HepG2 (cell line): Measurements from ENCODE around the gene PRSS8. TPM values are rescaled to one million over a fixed set of nuclear protein-coding genes. Genes with fewer than 3 reads are reported as not detected.

Source experiments
- ATAC-seq: fragments of 200-7000 bp; cut with Tn5 transposase; 3 replicates; pipeline ENCODE4 v1.9.1; 2020; ENCODE audit warnings: mild to moderate bottlenecking, moderate library complexity
- BruUV-seq: library from RNA; stranded (reverse); fragments of 400-500 nt; replicated peaks from 2 replicates; lab custom pipeline; 2021; lab: Mats Ljungman, UMichigan
- CTCF ChIA-PET: fragments of 300-600 bp; formaldehyde crosslinking; extraction: SDS; loops from one replicate; lab custom pipeline; 2021; ENCODE audit warnings: low total read pairs, inconsistent platforms, low intra/inter-chr PET ratio; lab: Yijun Ruan, JAX
- POLR2A ChIA-PET: fragments of 350-600 bp; sonication (Branson Sonifier 250); formaldehyde crosslinking; loops from one replicate; lab custom pipeline; 2020; ENCODE audit warnings: antibody characterized with exemption, inconsistent platforms; lab: Yijun Ruan, JAX
- DNase-seq: peaks from one replicate; pipeline ENCODE4 v3.0.0-alpha.2; 2015; ENCODE audit warnings: low spot score
- FAIRE-seq: peaks from 3 replicates; lab custom pipeline; 2011; peaks lifted over from hg19 to GRCh38; lab: Jason Lieb, UNC
- H2AFZ ChIP-seq: one replicate; pipeline ENCODE4 v1.6.1; 2011; ENCODE audit warnings: low read length, inconsistent platforms
- H3K27ac ChIP-seq: fragments of 300-600 bp; 3 replicates; pipeline ENCODE4 v1.8.0; 2011; ENCODE audit warnings: mixed run types, mild to moderate bottlenecking, mixed read lengths, low read length, inconsistent platforms; ENCODE audit not compliant: insufficient read depth; ENCODE audit errors: extremely low read length
- H3K27me3 ChIP-seq, 2 experiments: fragments of 200-600 bp in 1 of 2; 2 replicates in 1 of 2; 3 replicates in 1 of 2; pipeline versions ENCODE4 v1.6.0 to v1.8.0; 2011; ENCODE audit warnings: low read length in 2 of 2, mild to moderate bottlenecking in 2 of 2, moderate library complexity in 2 of 2, inconsistent platforms in 1 of 2; ENCODE audit not compliant: insufficient read depth in 2 of 2, control insufficient read depth in 1 of 2
- H3K36me3 ChIP-seq, 2 experiments: fragments of 200-600 bp in 1 of 2; replicated peaks in 1 of 2; 2 replicates in 1 of 2; 3 replicates in 1 of 2; pipeline versions ENCODE4 v1.5.1 to v1.8.0; 2011; ENCODE audit warnings: low read length in 2 of 2, inconsistent platforms in 1 of 2; ENCODE audit not compliant: insufficient read depth in 2 of 2, control insufficient read depth in 1 of 2
- H3K4me1 ChIP-seq: 2 replicates; pipeline ENCODE4 v1.5.1; 2012; ENCODE audit warnings: low read length, inconsistent platforms; ENCODE audit not compliant: insufficient read depth
- H3K4me2 ChIP-seq: 2 replicates; pipeline ENCODE4 v1.6.0; 2011; ENCODE audit warnings: low read depth, low read length, inconsistent platforms
- H3K4me3 ChIP-seq, 3 experiments: fragments of 200-600 bp in 1 of 3; sonication (generic), shearing (Covaris generic) in 1 of 3; replicated peaks in 1 of 3; 2 replicates each; pipeline ENCODE4 v1.5.1; 2011 to 2016; ENCODE audit warnings: low read length in 3 of 3, inconsistent platforms in 2 of 3, low read depth in 2 of 3, mild to moderate bottlenecking in 2 of 3, control low read depth in 1 of 3, mixed read lengths in 1 of 3; ENCODE audit not compliant: insufficient read depth in 1 of 3
- H3K79me2 ChIP-seq: one replicate; pipeline ENCODE4 v1.6.1; 2011; ENCODE audit warnings: low read length, inconsistent platforms; ENCODE audit not compliant: insufficient read depth
- H3K9ac ChIP-seq: 2 replicates; pipeline ENCODE4 v1.6.0; 2011; ENCODE audit warnings: mild to moderate bottlenecking, low read depth, low read length, inconsistent platforms; ENCODE audit not compliant: insufficient read depth
- H3K9me3 ChIP-seq: 2 replicates; pipeline ENCODE4 v1.5.1; 2012; ENCODE audit warnings: mild to moderate bottlenecking, low read length
- H4K20me1 ChIP-seq: 2 replicates; pipeline ENCODE4 v1.6.0; 2011; ENCODE audit warnings: inconsistent platforms, mild to moderate bottlenecking, low read length, moderate library complexity; ENCODE audit not compliant: insufficient read depth
- PAF1 ChIP-seq: IDR thresholded peaks from 2 replicates; pipeline ENCODE4 v1.6.1; 2016; ENCODE audit warnings: missing genetic modification reagents, missing compliant biosample characterization
- SP140L ChIP-seq: sonication (generic); formaldehyde crosslinking; IDR thresholded peaks from 2 replicates; pipeline ENCODE4 v1.4.0; 2020; ENCODE audit warnings: missing genetic modification reagents, borderline replicate concordance
- ZFX ChIP-seq: sonication (generic); formaldehyde crosslinking; IDR thresholded peaks from 2 replicates; pipeline ENCODE4 v1.4.0; 2020; ENCODE audit warnings: mild to moderate bottlenecking, low read depth, missing genetic modification reagents, moderate library complexity
- ZKSCAN1 ChIP-seq: fragments of 150-350 bp; IDR thresholded peaks from 2 replicates; pipeline ENCODE4 v1.6.1; 2014; ENCODE audit warnings: low read length
- ZNF12 ChIP-seq: sonication (generic); formaldehyde crosslinking; IDR thresholded peaks from 2 replicates; pipeline ENCODE4 v1.5.0; 2020; ENCODE audit warnings: missing genetic modification reagents
- ZNF572 ChIP-seq: sonication (generic); formaldehyde crosslinking; IDR thresholded peaks from 2 replicates; pipeline ENCODE4 v1.5.1; 2020; ENCODE audit warnings: mild to moderate bottlenecking, missing genetic modification reagents
- ZNF839 ChIP-seq: sonication (generic); formaldehyde crosslinking; IDR thresholded peaks from 2 replicates; pipeline ENCODE4 v1.4.0; 2020; ENCODE audit warnings: missing genetic modification reagents, mild to moderate bottlenecking, borderline replicate concordance
- WGBS: methylation state at CpG from one replicate; pipeline ENCODE4 v1.1.6; 2017; ENCODE audit warnings: low lambda C conversion rate; 5-methylcytosine and 5-hydroxymethylcytosine counted together
- in situ Hi-C: cut with HindIII; loops from 2 replicates; pipeline ENCODE4 v1.10.0; 2017; ENCODE audit warnings: low pct_unique_long_range_greater_than_20kb; ENCODE audit not compliant: extremely low pct_ligation_motif_present
- intact Hi-C: fragments of 100-400 bp; cut with micrococcal nuclease; formaldehyde crosslinking; loops from one replicate; pipeline ENCODE4 v1.10.0; 2022; ENCODE audit not compliant: unreplicated experiment
- polyA plus RNA-seq, 8 experiments: library from polyadenylated mRNA; depleted of rRNA in 3 of 8; stranded (reverse) in 7 of 8; unstranded in 1 of 8; fragments of >200 nt; fragmentation: Illumina TruSeq in 4 of 8; extraction: Trizol in 4 of 8; gene quantifications; 2 replicates each; pipeline versions ENCODE4 v1.2.1 to v1.2.3, GENCODE V29; 2011 to 2016; ENCODE audit warnings: low read depth in 4 of 8, missing spikeins in 1 of 8, mixed read lengths in 1 of 8; ENCODE audit not compliant: insufficient read depth in 1 of 8
- total RNA-seq, 5 experiments: library from RNA; depleted of rRNA; stranded (reverse); fragments of >200 nt; fragmentation: Illumina TruSeq; extraction: Trizol; gene quantifications; 2 replicates each; pipeline ENCODE4 v1.2.3, GENCODE V29; 2016; ENCODE audit warnings: low read depth in 1 of 5
- TF ChIP-seq, protein P1 (sequence below): sonication (generic); formaldehyde crosslinking; IDR thresholded peaks from 2 replicates; pipeline ENCODE4 v1.4.0; 2020; ENCODE audit warnings: mild to moderate bottlenecking, missing genetic modification reagents
- TF ChIP-seq, protein P2 (sequence below): IDR thresholded peaks from 2 replicates; pipeline ENCODE4 v1.6.1; 2016; ENCODE audit warnings: low read depth, control low read depth
- TF ChIP-seq, protein P3 (sequence below): sonication (generic); formaldehyde crosslinking; IDR thresholded peaks from 2 replicates; pipeline ENCODE4 v1.5.1; 2020; ENCODE audit warnings: mild to moderate bottlenecking, missing genetic modification reagents, moderate library complexity

PRSS8 gene
- total and polyA plus RNA-seq, 2 of the 13 experiments (the other 11 are each of a cell fraction or from before 2014, with no cell fraction given) = 2.6 to 7.2 TPM

DNA sequence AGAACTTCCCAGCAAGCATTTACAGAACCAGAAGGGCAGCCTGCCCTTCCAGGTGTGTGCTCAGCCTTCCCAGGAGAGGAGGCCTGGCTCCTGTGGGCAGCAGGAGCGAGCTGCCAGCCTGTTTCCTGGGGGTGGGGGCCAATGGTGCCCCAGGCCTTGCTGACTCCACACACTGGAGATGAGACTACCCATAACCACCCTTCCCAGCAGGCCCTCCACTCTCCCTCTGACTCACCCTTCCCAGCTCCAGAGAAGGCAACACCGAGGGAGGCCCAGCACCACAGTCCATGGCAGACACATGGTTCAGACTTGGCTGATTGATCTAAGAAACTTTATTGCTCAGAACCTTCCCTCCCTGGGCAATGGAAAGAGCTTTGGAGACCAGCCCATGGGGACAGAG lies 45.0 kb downstream of the PRSS8 start:
- peaks cover 13 to 32% of the 10 kb centered on the region in 2 experiments for H3K36me3 ChIP-seq
- POLR2A ChIA-PET = interaction anchor here (0.6 kb wide), 1 partner anchor 130 kb away, joined by 3 read pairs; no protein-coding TSS in a partner anchor

More for the DNA sequence above, 45.0 kb downstream of the PRSS8 start:
- DNase-seq (no peak), FAIRE-seq (no peak), ATAC-seq (no peak)
- Histone ChIP-seq H3K9ac (no peak overlapping the region), H4K20me1 (peaks cover 12% of the 10 kb centered on the region), H3K79me2 (peaks cover 33% of the 10 kb centered on the region), H2AFZ (no peak overlapping the region), H3K27ac (no peak overlapping the region), H3K4me2 (no peak overlapping the region), H3K9me3 (no peaks in the 10 kb centered on the region), H3K4me1 (peaks cover 20% of the 10 kb centered on the region), H3K27me3 (no peaks in the 10 kb centered on the region; a peak in 1 of 5 replicates)
- intact Hi-C loops = loop anchor here (10.0 kb wide), 1 partner anchor 136 kb away; the partner anchor contains the start of gene SETD1A
- no TSS peak for BruUV-seq
- in situ Hi-C loops = no loop called here
- CTCF ChIA-PET = no interaction called here
- 90% methylated on average over 2 of the region's 2 CpGs for WGBS
- no peak for TF ChIP-seq ZNF839 (CRISPR knock-in tag)
- TF ChIP-seq, protein P1, sequence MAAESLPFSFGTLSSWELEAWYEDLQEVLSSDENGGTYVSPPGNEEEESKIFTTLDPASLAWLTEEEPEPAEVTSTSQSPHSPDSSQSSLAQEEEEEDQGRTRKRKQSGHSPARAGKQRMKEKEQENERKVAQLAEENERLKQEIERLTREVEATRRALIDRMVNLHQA (CRISPR knock-in tag) = no peak
- TF ChIP-seq ZKSCAN1 = no peak
- TF ChIP-seq, protein P2, sequence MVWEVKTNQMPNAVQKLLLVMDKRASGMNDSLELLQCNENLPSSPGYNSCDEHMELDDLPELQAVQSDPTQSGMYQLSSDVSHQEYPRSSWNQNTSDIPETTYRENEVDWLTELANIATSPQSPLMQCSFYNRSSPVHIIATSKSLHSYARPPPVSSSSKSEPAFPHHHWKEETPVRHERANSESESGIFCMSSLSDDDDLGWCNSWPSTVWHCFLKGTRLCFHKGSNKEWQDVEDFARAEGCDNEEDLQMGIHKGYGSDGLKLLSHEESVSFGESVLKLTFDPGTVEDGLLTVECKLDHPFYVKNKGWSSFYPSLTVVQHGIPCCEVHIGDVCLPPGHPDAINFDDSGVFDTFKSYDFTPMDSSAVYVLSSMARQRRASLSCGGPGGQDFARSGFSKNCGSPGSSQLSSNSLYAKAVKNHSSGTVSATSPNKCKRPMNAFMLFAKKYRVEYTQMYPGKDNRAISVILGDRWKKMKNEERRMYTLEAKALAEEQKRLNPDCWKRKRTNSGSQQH (CRISPR knock-in tag) = no peak
- TF ChIP-seq, protein P3, sequence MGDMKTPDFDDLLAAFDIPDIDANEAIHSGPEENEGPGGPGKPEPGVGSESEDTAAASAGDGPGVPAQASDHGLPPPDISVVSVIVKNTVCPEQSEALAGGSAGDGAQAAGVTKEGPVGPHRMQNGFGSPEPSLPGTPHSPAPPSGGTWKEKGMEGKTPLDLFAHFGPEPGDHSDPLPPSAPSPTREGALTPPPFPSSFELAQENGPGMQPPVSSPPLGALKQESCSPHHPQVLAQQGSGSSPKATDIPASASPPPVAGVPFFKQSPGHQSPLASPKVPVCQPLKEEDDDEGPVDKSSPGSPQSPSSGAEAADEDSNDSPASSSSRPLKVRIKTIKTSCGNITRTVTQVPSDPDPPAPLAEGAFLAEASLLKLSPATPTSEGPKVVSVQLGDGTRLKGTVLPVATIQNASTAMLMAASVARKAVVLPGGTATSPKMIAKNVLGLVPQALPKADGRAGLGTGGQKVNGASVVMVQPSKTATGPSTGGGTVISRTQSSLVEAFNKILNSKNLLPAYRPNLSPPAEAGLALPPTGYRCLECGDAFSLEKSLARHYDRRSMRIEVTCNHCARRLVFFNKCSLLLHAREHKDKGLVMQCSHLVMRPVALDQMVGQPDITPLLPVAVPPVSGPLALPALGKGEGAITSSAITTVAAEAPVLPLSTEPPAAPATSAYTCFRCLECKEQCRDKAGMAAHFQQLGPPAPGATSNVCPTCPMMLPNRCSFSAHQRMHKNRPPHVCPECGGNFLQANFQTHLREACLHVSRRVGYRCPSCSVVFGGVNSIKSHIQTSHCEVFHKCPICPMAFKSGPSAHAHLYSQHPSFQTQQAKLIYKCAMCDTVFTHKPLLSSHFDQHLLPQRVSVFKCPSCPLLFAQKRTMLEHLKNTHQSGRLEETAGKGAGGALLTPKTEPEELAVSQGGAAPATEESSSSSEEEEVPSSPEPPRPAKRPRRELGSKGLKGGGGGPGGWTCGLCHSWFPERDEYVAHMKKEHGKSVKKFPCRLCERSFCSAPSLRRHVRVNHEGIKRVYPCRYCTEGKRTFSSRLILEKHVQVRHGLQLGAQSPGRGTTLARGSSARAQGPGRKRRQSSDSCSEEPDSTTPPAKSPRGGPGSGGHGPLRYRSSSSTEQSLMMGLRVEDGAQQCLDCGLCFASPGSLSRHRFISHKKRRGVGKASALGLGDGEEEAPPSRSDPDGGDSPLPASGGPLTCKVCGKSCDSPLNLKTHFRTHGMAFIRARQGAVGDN (CRISPR knock-in tag) = peak; percentile 28; the same call in 1 of the 2 replicates
- TF ChIP-seq ZFX (CRISPR knock-in tag) = no peak
- no peak for TF ChIP-seq ZNF572 (CRISPR knock-in tag)
- TF ChIP-seq PAF1 = 0 out of 2 replicates have a peak, but pooled peaks have one; percentile 46
- TF ChIP-seq ZNF12 (CRISPR knock-in tag) = no peak
- no peak for TF ChIP-seq SP140L (CRISPR knock-in tag)
- TF ChIP-seq, all 625 proteins: peak for 2
- H3K4me3 ChIP-seq = no peak overlapping the region
